ENCODE data around the gene APH1A.
"Not testable (repeated sequence)": the region's sequence is repeated elsewhere in the genome, so short reads cannot be mapped to it uniquely, and the experiment has no call there.

The APH1A gene

DNA sequence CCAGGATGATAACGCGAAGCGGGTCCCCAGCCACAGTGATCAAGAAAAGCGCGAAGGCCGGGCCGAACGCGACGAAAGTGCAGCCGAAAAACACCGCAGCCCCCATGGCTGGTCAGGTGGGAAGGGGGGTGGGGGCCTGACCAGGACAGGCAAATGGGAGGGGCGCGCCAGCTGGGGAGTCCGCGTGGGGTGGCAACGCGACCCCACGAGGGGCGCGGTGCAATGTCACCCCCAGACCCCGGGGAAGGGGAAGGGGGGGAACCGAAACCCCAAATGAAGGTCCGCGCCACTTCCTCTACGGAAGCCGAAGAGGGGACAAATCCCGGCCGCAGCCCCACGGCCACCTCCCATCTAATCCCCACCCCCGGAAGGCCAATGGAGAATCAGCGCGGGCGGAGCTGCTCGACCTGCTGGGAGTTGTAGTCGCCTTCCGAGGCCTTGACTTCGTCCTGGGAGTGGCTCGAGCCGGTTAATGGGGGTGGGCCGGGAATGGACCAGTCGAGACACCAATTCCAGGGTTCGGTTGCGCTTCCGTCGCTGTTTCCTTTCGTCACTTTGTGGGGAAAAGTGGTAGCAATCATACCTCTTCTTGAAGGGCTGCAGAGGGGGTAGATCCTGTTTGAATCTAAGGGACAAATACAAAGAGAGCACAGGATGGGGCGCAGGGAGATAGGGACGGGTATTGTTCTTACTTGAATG is at the start of gene APH1A:
APH1A (minus strand) TSS at position 312 of the 699 bp plus-strand sequence; CDS start at position 106, 206 bp downstream.
- peak; percentile 98 for DNase-seq (ENCODE audit: low spot score)
- Histone ChIP-seq H3K27me3 (ENCODE audit: insufficient read depth, poor library complexity, severe bottlenecking) (no peaks in the 10 kb centered on the region), H3K27ac (ENCODE audit: poor library complexity, severe bottlenecking) (peak within 1 kb of the TSS; percentile 49), H3K9me3 (ENCODE audit: severe bottlenecking) (no peaks in the 10 kb centered on the region), H3K36me3 (ENCODE audit: low read depth) (peaks cover 29% of the 10 kb centered on the region), H3K4me3 (ENCODE audit: severe bottlenecking) (peak within 1 kb of the TSS; percentile 83), H3K4me1 (ENCODE audit: insufficient read depth, poor library complexity, severe bottlenecking) (no peaks in the 10 kb centered on the region)
- TF ChIP-seq CTCF (IDR thresholded peaks at IDR 0.05; ENCODE audit: poor library complexity, severe bottlenecking): no peak
- ATAC-seq (ENCODE audit: low read depth): peak; percentile 99

DNA sequence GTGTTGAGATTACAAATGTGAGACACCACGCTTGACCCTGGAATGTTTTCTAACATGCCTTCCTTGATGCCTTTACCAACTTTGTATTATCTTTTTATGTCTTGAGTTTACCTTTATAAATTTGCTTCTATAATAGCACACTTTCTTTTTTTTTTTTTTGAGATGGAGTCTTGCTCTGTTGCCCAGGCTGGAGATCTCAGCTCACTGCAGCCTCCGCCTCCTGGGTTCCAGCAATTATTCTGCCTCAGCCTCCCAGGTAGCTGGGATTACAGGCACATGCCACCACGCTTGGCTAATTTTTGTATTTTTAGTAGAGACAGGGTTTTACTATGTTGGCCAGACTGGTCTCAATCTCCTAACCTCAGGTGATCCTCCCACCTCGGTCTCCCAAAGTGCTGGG is 45.9 kb upstream of the APH1A start:
- ATAC-seq (ENCODE audit: low read depth); DNase-seq (ENCODE audit: low spot score); H3K27me3 ChIP-seq (ENCODE audit: insufficient read depth, poor library complexity, severe bottlenecking): not testable (repeated sequence)

DNA sequence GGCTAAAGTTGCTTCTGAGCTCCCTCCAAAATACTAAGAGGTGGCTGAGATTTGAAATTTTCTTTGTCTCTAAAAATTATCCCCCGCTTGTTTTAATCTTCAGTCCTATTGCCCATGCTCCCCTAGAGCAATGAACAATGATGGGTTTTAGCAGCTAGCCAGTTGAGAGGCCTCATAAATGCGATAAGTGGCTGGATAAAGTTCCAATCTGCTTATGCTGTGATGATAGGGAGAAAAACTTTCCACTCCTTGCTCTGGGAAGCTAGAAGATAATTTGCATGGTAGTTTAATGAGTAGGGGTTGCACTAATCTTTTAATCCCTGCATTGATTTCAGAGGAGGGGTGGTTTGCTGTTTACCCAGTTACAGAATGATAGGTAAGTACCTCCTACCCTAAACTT is 42.9 kb upstream of the APH1A start:
- Histone ChIP-seq H3K4me3 (ENCODE audit: severe bottlenecking) (no peak overlapping the region), H3K4me1 (ENCODE audit: insufficient read depth, poor library complexity, severe bottlenecking) (no peaks in the 10 kb centered on the region), H3K27me3 (ENCODE audit: insufficient read depth, poor library complexity, severe bottlenecking) (no peaks in the 10 kb centered on the region), H3K9me3 (ENCODE audit: severe bottlenecking) (no peaks in the 10 kb centered on the region), H3K36me3 (ENCODE audit: low read depth) (peaks cover 14% of the 10 kb centered on the region), H3K27ac (ENCODE audit: poor library complexity, severe bottlenecking) (no peak overlapping the region)
- DNase-seq (ENCODE audit: low spot score): no peak
- TF ChIP-seq CTCF (IDR thresholded peaks at IDR 0.05; ENCODE audit: poor library complexity, severe bottlenecking): no peak
- no peak for ATAC-seq (ENCODE audit: low read depth)

More for the DNA sequence above, 45.9 kb upstream of the APH1A start:
- H3K4me1 ChIP-seq (ENCODE audit: insufficient read depth, poor library complexity, severe bottlenecking); H3K36me3 ChIP-seq (ENCODE audit: low read depth); H3K27ac ChIP-seq (ENCODE audit: poor library complexity, severe bottlenecking); H3K9me3 ChIP-seq (ENCODE audit: severe bottlenecking); H3K4me3 ChIP-seq (ENCODE audit: severe bottlenecking): not testable (repeated sequence)

GRCh38 chr1:150309758-150310508 is 41.1 kb upstream of the APH1A start:
- Histone ChIP-seq H3K27me3 (ENCODE audit: insufficient read depth, poor library complexity, severe bottlenecking) (no peaks in the 10 kb centered on the region), H3K36me3 (ENCODE audit: low read depth) (peaks cover 32% of the 10 kb centered on the region), H3K27ac (ENCODE audit: poor library complexity, severe bottlenecking) (no peak overlapping the region), H3K4me1 (ENCODE audit: insufficient read depth, poor library complexity, severe bottlenecking) (no peaks in the 10 kb centered on the region), H3K9me3 (ENCODE audit: severe bottlenecking) (no peaks in the 10 kb centered on the region), H3K4me3 (ENCODE audit: severe bottlenecking) (no peak overlapping the region)
- DNase-seq (ENCODE audit: low spot score) (no peak), ATAC-seq (ENCODE audit: low read depth) (no peak)
- TF ChIP-seq CTCF (IDR thresholded peaks at IDR 0.05; ENCODE audit: poor library complexity, severe bottlenecking): no peak

GRCh38 chr1:150308585-150308984 is 39.8 kb upstream of the APH1A start:
- H3K4me1 ChIP-seq (ENCODE audit: insufficient read depth, poor library complexity, severe bottlenecking); DNase-seq (ENCODE audit: low spot score); H3K27me3 ChIP-seq (ENCODE audit: insufficient read depth, poor library complexity, severe bottlenecking); H3K27ac ChIP-seq (ENCODE audit: poor library complexity, severe bottlenecking); H3K4me3 ChIP-seq (ENCODE audit: severe bottlenecking); H3K9me3 ChIP-seq (ENCODE audit: severe bottlenecking); ATAC-seq (ENCODE audit: low read depth): not testable (repeated sequence)
- H3K36me3 ChIP-seq (ENCODE audit: low read depth): peaks cover 41% of the 10 kb centered on the region
